ENCODE data around the gene APOOL.
"Not testable (repeated sequence)": the region's sequence is repeated elsewhere in the genome, so short reads cannot be mapped to it uniquely, and the experiment has no call there.

APOOL gene

DNA sequence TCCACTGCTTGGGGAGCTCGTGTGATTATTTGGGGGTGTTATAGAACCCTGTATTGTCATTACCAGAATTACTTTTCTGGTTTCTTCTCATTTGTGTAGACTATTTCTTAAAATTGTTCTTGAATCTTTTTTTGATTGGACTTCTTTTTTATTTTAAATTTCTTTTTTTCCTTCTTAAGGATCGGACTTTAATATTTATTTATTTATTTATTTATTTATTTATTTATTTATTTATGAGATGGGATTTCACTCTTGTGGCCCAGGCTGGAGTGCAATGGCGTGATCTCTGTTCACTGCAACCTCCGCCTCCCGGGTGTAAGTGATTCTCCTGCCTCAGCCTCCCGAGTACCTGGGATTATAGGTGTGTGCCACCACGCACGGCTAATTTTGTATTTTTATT is 11.7 kb downstream of the APOOL start:
- H3K9me3 ChIP-seq (ENCODE audit: control insufficient read depth, insufficient read depth, low read depth, low read length); H3K4me3 ChIP-seq (ENCODE audit: low read depth, low read length); POLR2A ChIA-PET; H3K27ac ChIP-seq (ENCODE audit: extremely low read depth, low read depth, low read length); H3K4me1 ChIP-seq (ENCODE audit: control insufficient read depth, insufficient read depth, low read length); H3K36me3 ChIP-seq (ENCODE audit: control insufficient read depth in 2 of 2, insufficient read depth in 1 of 2, low read length in 2 of 2): not testable (repeated sequence)
- CTCF ChIA-PET, result interaction anchor here (0.7 kb wide), 1 partner anchor 40 kb away, joined by 4 read pairs; no protein-coding TSS in a partner anchor
- TF ChIP-seq ZNF529 (tag by site-specific recombination; IDR thresholded peaks at IDR 0.05; ENCODE audit: insufficient replicate concordance) (peak; percentile 65), ZNF140 (tag by site-specific recombination; IDR thresholded peaks at IDR 0.05) (peak; percentile 91), ZNF623 (tag by site-specific recombination; IDR thresholded peaks at IDR 0.05) (peak; percentile 76), ZNF426 (tag by site-specific recombination; IDR thresholded peaks at IDR 0.05) (peak; percentile 95), ZNF394 (tag by site-specific recombination; IDR thresholded peaks at IDR 0.05; ENCODE audit: borderline replicate concordance) (peak; percentile 89; the same call in 1 of the 2 replicates), ZNF555 (tag by site-specific recombination; conservative IDR thresholded peaks at IDR 0.05) (peak; percentile 96), ZNF629 (tag by site-specific recombination; IDR thresholded peaks at IDR 0.05) (0 out of 2 replicates have a peak, but pooled peaks have one; percentile 35), ZNF341 (tag by site-specific recombination; IDR thresholded peaks at IDR 0.05; ENCODE audit: low read depth) (peak; percentile 35; the same call in 1 of the 2 replicates), ZNF433 (tag by site-specific recombination; IDR thresholded peaks at IDR 0.05; ENCODE audit: low read depth) (peak; percentile 82), ZNF510 (tag by site-specific recombination; IDR thresholded peaks at IDR 0.05; ENCODE audit: insufficient replicate concordance) (peak; percentile 93), ZNF19 (tag by site-specific recombination; IDR thresholded peaks at IDR 0.05; ENCODE audit: low read depth) (0 out of 2 replicates have a peak, but pooled peaks have one; percentile 74), ZNF654 (tag by site-specific recombination; IDR thresholded peaks at IDR 0.05; ENCODE audit: low read depth) (peak; percentile 40), ZNF266 (tag by site-specific recombination; IDR thresholded peaks at IDR 0.05; ENCODE audit: low read depth) (peak; percentile 90), ZNF202 (tag by site-specific recombination; IDR thresholded peaks at IDR 0.05; ENCODE audit: borderline replicate concordance) (peak; percentile 92; the same call in 1 of the 2 replicates), ZNF530 (tag by site-specific recombination; IDR thresholded peaks at IDR 0.05; ENCODE audit: low read depth) (0 out of 2 replicates have a peak, but pooled peaks have one; percentile 23), ZNF560 (tag by site-specific recombination; IDR thresholded peaks at IDR 0.05; ENCODE audit: borderline replicate concordance) (peak; percentile 73; the same call in 1 of the 2 replicates), ZNF292 (tag by site-specific recombination; IDR thresholded peaks at IDR 0.05; ENCODE audit: borderline replicate concordance, low read depth) (peak; percentile 54; the same call in 1 of the 2 replicates)
- TF ChIP-seq, protein P1, sequence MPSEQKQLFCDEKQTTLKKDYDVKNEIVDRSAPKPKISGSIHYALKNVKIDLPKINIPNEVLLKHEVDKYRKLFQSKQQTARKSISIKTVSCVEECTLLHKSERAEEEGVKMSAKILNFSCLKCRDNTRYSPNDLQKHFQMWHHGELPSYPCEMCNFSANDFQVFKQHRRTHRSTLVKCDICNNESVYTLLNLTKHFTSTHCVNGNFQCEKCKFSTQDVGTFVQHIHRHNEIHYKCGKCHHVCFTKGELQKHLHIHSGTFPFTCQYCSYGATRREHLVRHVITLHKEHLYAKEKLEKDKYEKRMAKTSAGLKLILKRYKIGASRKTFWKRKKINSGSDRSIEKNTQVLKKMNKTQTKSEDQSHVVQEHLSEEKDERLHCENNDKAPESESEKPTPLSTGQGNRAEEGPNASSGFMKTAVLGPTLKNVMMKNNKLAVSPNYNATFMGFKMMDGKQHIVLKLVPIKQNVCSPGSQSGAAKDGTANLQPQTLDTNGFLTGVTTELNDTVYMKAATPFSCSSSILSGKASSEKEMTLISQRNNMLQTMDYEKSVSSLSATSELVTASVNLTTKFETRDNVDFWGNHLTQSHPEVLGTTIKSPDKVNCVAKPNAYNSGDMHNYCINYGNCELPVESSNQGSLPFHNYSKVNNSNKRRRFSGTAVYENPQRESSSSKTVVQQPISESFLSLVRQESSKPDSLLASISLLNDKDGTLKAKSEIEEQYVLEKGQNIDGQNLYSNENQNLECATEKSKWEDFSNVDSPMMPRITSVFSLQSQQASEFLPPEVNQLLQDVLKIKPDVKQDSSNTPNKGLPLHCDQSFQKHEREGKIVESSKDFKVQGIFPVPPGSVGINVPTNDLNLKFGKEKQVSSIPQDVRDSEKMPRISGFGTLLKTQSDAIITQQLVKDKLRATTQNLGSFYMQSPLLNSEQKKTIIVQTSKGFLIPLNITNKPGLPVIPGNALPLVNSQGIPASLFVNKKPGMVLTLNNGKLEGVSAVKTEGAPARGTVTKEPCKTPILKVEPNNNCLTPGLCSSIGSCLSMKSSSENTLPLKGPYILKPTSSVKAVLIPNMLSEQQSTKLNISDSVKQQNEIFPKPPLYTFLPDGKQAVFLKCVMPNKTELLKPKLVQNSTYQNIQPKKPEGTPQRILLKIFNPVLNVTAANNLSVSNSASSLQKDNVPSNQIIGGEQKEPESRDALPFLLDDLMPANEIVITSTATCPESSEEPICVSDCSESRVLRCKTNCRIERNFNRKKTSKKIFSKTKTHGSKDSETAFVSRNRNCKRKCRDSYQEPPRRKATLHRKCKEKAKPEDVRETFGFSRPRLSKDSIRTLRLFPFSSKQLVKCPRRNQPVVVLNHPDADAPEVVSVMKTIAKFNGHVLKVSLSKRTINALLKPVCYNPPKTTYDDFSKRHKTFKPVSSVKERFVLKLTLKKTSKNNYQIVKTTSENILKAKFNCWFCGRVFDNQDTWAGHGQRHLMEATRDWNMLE (tag by site-specific recombination; conservative IDR thresholded peaks at IDR 0.05; ENCODE audit: low read depth), result peak; percentile 85
- TF ChIP-seq, protein P2, sequence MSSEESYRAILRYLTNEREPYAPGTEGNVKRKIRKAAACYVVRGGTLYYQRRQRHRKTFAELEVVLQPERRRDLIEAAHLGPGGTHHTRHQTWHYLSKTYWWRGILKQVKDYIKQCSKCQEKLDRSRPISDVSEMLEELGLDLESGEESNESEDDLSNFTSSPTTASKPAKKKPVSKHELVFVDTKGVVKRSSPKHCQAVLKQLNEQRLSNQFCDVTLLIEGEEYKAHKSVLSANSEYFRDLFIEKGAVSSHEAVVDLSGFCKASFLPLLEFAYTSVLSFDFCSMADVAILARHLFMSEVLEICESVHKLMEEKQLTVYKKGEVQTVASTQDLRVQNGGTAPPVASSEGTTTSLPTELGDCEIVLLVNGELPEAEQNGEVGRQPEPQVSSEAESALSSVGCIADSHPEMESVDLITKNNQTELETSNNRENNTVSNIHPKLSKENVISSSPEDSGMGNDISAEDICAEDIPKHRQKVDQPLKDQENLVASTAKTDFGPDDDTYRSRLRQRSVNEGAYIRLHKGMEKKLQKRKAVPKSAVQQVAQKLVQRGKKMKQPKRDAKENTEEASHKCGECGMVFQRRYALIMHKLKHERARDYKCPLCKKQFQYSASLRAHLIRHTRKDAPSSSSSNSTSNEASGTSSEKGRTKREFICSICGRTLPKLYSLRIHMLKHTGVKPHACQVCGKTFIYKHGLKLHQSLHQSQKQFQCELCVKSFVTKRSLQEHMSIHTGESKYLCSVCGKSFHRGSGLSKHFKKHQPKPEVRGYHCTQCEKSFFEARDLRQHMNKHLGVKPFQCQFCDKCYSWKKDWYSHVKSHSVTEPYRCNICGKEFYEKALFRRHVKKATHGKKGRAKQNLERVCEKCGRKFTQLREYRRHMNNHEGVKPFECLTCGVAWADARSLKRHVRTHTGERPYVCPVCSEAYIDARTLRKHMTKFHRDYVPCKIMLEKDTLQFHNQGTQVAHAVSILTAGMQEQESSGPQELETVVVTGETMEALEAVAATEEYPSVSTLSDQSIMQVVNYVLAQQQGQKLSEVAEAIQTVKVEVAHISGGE (tag by site-specific recombination; conservative IDR thresholded peaks at IDR 0.05; ENCODE audit: low read depth), result peak; percentile 87
- TF ChIP-seq, protein P3, sequence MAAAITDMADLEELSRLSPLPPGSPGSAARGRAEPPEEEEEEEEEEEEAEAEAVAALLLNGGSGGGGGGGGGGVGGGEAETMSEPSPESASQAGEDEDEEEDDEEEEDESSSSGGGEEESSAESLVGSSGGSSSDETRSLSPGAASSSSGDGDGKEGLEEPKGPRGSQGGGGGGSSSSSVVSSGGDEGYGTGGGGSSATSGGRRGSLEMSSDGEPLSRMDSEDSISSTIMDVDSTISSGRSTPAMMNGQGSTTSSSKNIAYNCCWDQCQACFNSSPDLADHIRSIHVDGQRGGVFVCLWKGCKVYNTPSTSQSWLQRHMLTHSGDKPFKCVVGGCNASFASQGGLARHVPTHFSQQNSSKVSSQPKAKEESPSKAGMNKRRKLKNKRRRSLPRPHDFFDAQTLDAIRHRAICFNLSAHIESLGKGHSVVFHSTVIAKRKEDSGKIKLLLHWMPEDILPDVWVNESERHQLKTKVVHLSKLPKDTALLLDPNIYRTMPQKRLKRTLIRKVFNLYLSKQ (tag by site-specific recombination; IDR thresholded peaks at IDR 0.05; ENCODE audit: borderline replicate concordance), result 0 out of 2 replicates have a peak, but pooled peaks have one; percentile 33
- TF ChIP-seq, protein P4, sequence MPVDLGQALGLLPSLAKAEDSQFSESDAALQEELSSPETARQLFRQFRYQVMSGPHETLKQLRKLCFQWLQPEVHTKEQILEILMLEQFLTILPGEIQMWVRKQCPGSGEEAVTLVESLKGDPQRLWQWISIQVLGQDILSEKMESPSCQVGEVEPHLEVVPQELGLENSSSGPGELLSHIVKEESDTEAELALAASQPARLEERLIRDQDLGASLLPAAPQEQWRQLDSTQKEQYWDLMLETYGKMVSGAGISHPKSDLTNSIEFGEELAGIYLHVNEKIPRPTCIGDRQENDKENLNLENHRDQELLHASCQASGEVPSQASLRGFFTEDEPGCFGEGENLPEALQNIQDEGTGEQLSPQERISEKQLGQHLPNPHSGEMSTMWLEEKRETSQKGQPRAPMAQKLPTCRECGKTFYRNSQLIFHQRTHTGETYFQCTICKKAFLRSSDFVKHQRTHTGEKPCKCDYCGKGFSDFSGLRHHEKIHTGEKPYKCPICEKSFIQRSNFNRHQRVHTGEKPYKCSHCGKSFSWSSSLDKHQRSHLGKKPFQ (tag by site-specific recombination; IDR thresholded peaks at IDR 0.05), result 0 out of 2 replicates have a peak, but pooled peaks have one; percentile 17

Data from HEK293 (cell line).